Stimulated activated CD8-positive, alpha-beta memory T cell treated with anti-CD3 and anti-CD28 coated beads, Interleukin-7, amount 100 ng/mL, for 1 hour (primary cell): ENCODE data around the gene RBM33.

Experiments used
- DNase-seq, 2 donors: peaks; one replicate each; pipeline ENCODE4 v3.0.0-alpha.2; 2020; ENCODE audit warnings: low read depth in 2 of 2

RBM33 gene

DNA sequence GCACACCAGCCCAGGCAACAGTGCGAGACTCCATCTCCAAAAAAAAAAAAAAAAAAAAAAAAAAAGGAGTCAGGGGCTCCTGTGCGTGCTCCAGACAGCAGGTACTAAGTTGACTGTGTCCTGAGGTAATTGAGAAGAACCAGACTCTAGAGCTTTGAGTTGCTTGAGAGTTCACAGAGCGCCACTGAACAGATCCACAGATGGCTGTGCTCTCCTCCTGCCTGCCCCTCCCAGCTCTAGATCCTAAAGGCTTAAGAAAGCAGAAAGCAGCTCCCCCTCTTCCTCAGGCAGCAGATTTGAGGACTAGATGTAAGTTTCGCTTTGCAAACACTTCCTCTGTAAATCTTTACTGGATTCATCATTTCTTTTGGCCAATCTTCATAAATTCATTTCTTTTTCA lies 129.1 kb downstream of the RBM33 start:
- no peak for DNase-seq

DNA sequence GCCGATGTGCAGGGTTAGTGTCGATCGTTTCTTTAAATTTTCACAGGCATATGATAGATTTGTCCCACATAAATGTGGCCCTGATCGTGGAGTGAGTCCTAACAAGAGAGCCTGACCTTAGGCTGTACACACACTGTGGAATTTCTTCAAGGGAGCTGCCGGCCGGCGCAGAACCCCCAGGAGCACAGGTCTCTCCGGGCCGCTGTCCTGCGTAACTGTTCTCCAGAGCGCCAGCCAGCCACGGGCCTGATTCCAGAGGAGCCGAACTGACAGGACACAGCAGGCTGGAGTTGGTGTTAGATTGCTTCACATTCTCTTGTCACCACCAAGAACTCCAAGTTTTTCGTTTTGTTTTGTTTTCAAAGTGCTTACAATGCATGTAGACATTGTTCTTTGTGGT lies 130.5 kb downstream of the RBM33 start:
- DNase-seq = no peak

DNA sequence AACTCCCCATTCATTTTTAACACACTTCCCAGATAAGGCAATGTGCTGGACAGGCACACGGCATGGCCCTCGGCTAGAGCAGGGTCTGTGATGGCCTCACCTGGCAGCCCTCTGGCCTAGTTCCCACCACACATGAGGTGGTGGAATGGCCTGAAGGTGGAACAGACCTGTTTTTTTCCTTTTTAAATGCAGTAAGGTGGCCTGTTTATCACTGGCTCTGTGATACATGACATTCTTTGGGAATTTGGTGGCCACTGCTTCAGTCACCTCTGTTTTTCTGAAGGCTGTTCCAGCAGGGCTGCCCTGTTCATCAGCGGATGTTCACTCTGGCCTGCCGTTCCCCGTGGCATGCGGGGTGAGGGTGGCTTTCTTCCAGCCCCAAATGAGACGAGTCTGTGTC lies 131.2 kb downstream of the RBM33 start:
- DNase-seq = no peak

DNA sequence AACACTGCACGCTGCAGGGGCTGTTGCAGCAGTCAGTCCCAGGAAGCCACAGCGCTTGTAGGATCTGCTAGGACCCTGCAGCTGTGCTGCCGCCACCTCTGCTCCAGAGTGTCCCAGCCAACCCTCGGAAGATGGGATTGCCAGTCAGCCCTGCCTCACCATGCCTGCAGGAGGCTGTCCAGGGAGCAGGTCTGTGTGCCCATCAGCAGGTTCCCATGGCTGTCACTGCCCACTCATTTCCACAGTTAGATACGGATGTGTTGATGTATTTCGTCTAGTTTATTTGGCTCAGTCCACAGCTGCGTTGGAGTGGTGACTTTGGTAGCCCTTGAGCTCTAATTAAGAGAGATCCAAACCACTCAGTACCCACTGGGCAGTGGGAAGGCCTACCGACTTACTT lies 132.1 kb downstream of the RBM33 start:
- DNase-seq = no peak

DNA sequence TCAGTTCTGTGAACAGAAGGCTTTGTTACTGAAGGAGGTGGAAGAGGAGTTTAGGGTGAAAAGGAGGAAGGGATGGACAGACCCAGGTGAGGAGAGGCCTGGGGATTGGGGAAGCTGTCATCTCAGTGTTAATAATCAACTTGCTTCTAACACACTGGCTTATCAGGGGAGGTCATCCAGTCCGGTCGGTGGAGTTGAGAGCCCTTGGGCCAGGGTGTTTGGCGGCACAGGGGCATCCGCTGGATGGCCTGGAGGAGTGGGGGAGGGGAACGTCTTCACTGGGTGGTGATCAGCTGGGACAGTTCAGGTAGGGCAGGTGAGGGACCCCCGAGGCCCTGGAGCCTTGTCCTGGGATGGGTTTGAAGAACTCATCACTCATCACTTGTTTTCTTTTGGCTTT lies 133.9 kb downstream of the RBM33 start:
- no peak for DNase-seq

DNA sequence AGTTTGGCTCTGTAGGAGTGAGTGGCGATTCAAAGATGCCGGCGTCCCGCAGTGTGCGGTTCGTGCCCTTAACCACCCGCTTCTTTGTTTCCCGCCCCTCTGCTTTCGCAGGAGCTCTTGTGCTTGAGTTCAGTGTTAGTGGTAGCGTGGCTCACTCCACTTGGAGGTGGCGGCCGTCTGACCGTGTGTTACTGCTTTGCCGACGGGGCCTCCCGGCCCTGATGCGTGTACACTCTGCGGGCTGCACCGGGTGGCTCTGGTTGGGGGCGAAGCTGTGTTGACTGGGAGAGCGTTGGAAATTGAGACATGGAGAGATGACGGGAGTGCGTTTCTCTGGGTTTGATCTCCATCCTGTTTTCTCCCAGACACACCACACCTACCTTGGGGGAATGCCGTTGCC lies 136.4 kb downstream of the RBM33 start:
- DNase-seq = no peak

DNA sequence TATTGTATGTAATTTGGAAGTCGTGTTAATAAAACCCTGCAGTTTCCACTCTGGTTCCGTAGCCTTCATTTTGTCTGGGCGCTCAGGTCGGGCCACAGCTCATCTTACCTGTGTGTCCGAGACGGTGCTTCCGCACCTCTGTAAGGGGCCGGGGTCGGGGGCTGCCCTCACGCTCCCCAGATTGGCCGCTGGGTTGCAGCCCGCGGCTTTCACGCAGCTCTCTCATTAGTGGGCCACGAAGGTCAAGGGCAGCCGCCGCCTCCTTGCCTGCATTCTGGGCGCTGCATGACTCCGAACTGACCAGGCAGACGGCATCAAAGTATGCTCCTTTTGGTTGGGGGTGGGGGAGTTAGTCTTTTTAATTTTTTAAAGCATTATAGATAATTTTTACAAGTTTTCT lies 137.0 kb downstream of the RBM33 start:
- no peak for DNase-seq

DNA sequence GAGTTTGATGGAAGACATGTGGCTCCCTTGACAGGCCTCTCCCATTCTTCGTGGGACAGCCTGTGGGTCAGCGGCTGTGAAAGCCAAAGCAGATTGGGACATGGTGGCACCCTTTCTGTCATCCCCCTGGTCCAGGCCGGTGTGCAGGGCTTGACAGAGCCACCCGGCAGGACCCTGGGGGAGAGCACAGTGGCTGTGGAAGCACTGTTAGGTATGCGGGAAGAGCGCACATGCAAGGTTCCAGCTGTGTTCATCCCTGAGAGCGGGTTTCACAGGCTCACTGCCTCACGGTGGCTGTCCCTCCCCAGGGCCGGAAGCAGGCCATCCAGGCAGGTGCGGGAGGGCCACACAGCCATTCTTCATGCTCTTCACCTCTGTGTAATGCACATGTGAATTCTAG lies 138.0 kb downstream of the RBM33 start:
- no peak for DNase-seq

DNA sequence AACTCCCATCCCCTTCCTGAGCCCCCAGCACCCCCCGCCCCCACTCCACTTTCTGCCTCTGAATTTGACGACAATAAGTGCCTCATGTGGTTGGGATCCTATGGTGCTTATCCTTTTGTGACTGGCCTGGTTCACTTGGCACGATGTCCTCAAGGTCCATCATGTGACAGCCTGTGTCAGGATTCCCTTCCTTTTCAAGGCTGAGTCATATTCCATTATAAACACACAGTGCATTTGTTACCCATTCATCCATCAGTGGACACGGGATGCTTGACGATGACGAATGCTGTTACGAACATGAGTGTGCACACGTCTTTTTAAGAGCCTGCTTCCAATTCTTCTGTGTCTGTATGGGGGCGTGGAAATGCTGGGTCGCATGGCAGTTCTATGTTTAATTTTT lies 141.1 kb downstream of the RBM33 start:
- DNase-seq = no peak

DNA sequence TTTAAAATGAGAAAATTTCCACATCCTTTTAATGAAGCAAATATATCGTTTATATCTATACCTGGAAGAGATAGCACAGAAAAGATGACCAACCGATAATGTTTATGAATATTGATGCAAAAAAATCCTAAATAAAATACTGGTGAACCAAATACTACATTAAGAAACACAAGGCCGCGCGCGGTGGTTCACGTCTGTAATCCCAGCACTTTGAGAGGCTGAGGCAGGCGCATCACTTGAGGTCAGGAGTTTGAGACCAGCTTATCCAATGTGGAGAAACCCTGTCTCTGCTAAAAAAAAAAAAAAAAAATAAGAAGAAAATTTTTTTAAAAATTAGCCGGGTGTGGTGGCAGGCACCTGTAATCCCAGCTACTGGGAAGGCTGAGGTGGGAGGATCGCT lies 142.0 kb downstream of the RBM33 start:
- DNase-seq = no peak

DNA sequence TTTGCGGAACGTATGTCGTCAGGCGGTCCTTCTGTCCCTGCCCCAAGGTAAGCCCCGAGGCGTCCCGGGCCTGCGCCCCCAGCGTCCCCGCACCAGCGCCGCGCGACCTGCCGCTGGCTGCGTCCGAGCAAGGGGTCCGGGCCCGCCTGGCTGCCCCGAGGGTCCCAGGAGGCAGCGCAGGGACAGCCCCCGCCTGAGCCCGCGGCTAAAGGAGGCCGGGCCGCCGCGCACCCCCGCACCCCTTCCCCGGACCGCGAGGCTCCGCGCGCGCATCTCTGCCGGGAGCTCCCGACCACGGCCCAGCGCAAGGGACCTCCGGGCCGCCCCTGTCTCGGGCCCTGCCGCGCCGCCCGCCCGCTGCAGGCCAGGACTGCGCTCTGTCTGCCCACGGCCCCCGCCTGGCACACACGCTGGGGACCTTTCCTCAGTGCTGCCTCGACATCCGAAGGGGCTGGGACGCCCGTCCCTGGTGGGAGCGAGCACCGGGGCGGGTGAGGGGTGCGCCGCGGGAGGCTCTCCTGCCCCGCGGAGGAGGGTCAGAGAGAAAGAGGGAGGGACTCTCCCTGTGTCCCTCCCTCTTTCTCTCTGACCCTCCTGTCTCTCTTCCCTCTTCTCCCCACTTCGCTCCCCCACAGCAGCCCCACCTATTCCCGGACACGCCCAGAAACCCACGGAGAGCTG lies 142.8 kb downstream of the RBM33 start:
- no peak for DNase-seq

DNA sequence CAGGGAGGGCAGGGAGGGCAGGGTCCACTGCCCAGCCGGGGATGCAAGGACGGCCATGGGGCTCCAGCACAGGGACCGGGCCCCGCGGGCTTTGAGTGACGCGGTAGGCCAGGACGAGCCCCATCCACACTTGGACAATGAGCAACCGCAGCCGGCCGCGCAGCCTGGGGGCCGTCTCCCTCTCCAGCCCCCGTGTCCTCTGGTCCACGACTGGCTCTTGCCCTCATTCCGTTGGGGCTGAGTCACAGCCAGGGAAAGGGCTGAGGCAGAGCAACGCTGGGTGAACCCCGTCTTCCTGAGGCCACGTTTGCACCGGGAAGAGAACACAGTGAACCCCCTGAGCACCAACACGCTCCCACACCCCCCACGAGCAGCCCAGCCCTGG lies 144.1 kb downstream of the RBM33 start:
- DNase-seq = no peak

DNA sequence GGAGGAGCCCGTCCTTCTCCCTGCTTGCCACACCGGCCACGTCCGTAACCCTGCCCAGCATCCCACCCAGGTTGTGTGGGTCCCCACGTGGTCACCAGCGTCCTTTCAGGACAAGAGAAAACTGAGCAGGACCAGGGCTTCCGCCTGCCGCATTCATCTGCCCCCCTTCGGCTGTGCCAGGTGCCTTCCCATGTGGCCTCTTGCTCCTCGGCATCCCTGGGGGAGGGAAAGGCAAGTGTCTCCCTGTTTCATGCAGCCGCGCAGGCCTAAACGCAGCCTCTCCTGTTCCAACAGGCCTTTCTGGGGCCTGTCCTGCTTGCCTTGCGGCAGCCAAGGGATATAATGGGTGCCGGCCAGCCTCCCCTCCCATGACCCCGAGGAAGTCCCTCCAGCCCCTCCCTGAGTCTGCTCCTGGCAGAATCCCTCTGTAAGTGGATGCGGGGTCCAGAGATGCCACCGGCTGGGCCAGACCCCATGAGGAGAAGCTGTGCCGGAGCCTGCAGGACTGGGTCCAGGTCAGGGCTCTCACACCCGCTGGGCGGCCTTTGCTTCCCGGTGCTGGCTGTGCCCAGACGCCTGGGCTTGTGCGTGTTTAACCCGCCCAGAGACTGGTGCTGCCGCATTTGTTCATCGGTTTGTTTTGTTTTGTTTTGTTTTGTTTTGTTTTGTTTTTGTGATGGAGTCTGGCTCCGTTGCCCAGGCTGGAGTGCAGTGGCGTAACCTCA lies 144.7 kb downstream of the RBM33 start:
- DNase-seq = no peak

DNA sequence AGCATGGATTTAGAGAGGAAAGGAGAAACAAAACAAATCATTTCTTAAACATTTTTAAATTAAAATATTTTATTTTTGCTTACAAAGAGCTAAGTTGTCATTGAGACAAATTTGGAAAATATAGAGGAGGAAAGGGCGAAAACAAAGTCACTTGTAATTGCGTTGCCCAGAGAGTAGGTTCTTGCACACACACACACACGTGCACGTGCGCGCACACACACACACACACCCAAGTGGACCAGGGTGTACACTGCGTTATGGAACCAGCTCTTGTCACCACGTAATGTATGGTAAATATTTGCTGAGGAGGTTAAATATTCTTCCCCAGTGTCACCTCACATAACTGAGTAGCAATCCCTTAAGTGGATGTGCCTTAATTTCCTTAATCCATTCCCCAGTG lies 146.2 kb downstream of the RBM33 start:
- DNase-seq = no peak

DNA sequence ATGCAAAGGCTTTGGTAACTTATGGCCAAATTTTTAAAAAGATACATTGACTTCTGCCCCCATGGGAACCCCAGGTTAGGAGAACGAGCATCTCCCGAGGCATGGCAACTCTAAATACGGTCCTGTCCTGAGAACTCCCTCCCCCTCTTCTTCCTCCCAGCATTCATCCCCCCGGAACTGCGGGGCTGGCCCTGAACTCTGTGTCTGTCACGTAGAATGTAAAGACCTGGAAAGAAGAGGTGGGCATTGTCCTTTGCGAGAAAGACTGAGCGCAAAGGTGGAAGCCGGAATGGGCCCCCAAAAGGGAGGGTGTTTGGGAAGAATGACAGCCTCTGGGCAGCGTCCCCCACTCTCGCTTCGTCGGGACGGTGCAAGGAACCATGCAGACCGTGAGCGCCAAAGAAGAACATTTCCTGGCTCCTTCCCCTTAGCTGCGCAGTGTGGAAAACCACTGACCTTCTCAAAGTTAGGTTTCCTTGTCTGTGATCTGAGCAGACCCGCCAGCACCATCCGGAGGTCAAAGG lies 146.8 kb downstream of the RBM33 start:
- no peak for DNase-seq

DNA sequence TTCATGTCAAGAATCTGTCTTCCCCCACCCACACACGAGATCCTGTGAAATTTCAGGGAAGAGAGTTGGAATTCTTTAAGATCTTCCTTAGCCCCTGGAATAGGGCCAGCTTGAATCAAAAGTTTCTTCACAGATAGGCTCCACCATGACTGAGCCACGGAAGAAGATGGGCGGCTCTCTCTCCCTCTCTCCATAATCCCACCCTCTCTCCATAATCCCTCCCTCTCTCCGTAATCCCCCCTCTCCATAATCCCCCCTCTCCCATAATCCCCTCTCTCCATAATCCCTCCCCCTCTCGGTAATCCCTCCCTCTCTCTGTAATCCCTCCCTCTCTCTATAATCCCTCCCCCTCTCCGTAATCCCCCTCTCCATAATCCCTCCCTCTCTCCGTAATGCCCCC lies 147.4 kb downstream of the RBM33 start:
- no peak for DNase-seq

DNA sequence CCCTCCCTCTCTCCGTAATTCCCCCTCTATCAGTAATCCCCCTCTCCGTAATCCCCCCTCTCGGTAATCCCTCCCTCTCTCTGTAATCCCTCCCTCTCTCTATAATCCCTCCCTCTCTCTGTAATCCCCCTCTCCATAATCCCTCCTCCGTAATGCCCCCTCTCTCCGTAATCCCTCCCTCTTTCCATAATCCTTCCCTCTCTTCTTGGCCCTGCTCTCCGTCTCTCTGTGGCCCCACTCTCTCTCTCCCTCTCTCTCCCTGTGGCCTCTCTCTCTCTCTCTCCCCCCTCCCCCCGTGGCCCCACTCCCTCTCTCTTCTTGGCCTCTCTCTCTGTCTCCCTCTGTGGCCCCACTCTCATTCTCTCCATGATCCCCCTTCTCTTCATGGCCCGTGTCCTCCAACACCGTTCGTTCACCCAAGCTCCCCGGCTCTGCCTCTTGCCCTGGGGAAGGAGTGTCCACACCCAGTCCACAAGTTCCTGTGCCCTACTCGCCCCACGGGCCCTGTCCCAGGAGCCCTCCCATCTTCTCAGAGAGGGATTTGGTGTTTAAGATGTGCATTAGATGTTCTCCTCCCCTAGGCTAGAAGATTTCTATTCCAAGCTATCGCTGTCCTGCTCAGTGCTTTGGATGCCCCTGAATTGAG lies 148.0 kb downstream of the RBM33 start:
- DNase-seq = no peak

DNA sequence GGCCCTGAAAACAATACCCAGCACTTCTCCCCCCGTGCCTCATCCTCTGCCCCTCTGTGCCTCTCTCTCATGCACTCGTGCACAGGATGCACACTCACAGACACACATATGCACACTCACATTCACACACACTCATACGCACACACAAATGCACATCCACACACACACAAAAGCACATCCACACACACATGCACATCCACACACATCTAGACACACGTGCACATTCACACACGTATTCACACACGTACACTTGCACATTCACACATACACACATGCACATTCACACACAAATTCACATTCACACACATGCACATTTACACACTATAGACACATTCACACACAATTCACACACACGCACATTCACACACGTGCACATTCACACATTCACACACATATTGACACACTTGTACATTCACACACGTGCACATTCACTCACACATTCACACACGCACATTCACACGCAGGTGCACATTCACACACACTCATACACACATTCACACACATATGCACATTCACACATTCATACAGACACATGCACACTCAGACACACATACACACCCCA lies 148.6 kb downstream of the RBM33 start:
- DNase-seq = no peak

DNA sequence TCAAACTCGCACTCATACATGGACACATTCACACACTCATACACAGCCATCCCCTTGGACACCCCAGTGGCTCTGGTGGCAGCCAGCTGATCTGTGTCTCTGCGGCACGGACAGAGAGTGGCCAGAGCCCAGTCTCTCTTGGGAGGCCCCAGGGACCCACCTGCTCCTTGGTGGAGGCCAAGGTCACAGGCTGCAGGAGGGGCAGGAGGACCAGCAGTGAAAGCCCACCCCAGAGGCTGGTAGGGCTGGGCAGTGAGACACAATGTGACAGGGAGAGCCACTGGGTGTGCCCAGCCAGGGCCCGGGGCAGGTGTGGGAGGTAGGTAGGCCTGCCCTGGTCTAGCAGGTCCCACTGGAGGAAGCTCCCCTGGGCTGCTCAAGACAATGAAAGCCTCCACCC lies 149.3 kb downstream of the RBM33 start:
- DNase-seq = no peak

DNA sequence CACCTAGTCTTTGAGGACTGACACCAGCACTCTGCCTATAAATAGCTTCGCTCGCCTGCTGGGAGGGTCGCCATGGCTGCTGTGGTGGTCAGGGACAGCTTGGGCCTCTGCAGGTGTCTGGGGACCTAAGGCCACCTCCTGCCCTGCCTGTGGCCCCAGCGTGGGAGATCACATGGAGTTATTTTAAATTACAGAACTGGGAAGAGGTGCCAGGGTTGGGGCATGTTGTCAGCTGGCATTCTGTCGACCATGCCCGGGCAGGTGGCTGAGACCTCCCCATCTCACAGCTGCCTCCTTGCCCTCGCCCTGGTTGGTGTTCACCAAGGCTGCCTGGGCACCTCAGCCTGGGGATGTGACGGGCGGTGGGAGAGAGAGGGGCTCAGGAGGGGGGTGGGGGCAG lies 149.7 kb downstream of the RBM33 start:
- no peak for DNase-seq

DNA sequence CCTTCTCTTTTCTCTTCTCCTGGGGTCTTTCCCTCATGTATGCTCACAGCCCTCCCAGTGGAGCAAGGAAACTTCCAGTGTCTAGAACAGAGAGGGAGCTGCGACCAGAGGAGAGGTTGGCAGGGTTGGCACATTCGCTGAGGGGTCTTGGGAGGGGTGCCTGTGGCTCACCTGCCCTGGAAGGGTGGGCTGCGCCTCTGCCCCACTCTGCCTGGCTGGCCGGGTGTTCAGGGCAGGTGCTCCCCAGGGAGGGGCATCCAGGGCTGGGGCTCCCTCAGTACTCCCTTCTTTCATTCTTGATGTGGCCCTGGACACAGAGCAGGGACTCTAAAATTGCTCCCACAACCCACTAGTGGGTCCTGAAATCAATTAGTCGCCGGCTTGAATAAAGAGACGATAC lies 150.9 kb downstream of the RBM33 start:
- no peak for DNase-seq

DNA sequence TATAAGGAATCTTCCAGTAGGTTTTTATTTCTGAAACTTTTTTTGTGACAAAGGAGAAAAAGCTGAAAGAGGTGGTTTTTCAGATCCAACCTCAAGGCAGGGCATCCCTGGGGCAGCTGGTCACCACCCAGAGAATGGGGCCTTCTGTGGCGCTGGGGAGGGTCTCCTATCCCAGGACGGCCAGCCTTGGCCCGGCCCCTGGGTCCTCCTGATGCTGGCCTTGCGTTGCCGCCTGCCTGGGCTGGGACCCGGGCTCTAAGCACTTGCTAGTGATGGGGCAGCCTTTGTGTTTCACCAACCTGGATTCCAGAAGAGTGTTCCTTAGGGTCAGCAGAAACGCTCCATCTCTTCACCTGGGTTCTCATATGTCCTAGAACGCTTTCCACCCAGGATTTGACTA lies 151.5 kb downstream of the RBM33 start:
- DNase-seq = no peak
